ENCODE results near the gene CENPA. TPM values are rescaled to one million over a fixed set of nuclear protein-coding genes. Genes with fewer than 3 reads are reported as not detected.
A peak's percentile ranks its signal among the peaks of the same experiment; 100 is the strongest.

The CENPA gene
- total RNA-seq, 1 experiment from 2014 or later, result 45.8 TPM

- no peaks in the 10 kb centered on the region for H3K9me3 ChIP-seq (ENCODE audit: control insufficient read depth in 1 of 2, insufficient read depth in 1 of 2, low read depth in 1 of 2, low read length in 2 of 2)
- ChIA-PET POLR2A (no interaction called here), CTCF (no interaction called here), RAD21 (ENCODE audit: low non-redundant PET in 1 of 2, low total read pairs in 2 of 2, uncharacterized antibody in 2 of 2, unreplicated experiment in 2 of 2) (no interaction called here)
- no peaks in the 10 kb centered on the region for H3K36me3 ChIP-seq (ENCODE audit: control insufficient read depth in 1 of 2, insufficient read depth in 2 of 2, low read length in 2 of 2)
- no TSS peak for BruUV-seq (replicated peaks)
- H3K9ac ChIP-seq (ENCODE audit: low read length), result no peak overlapping the region
- H3K79me2 ChIP-seq (ENCODE audit: insufficient read depth, low read length), result no peaks in the 10 kb centered on the region
- no peaks in the 10 kb centered on the region for H4K20me1 ChIP-seq (ENCODE audit: insufficient read depth)
- H2AFZ ChIP-seq (ENCODE audit: low read depth, low read length, poor library complexity, severe bottlenecking), result no peak overlapping the region
- H3K9me2 ChIP-seq (ENCODE audit: insufficient read depth), result no peaks in the 10 kb centered on the region
- H3K4me3 ChIP-seq (replicated peaks in 1 of 2; ENCODE audit: low read depth in 1 of 2, low read length in 2 of 2), result no peak overlapping the region
- H3K4me2 ChIP-seq (ENCODE audit: low read length), result no peak overlapping the region
- no peaks in the 10 kb centered on the region for H3K4me1 ChIP-seq (ENCODE audit: control insufficient read depth in 1 of 2, insufficient read depth in 2 of 2, low read length in 2 of 2)
- DNase-seq (ENCODE audit: low read depth, low spot score), result no peak
- intact Hi-C loops (cut with micrococcal nuclease), result no loop called here
- no peak for ATAC-seq
- peaks cover 27% of the 10 kb centered on the region for H3K27me3 ChIP-seq (ENCODE audit: insufficient read depth, low read length)
- H3K27ac ChIP-seq (ENCODE audit: low read depth, low read length), result no peak overlapping the region
- TF ChIP-seq EZH2phosphoT487 (IDR thresholded peaks at IDR 0.05; ENCODE audit: borderline replicate concordance) (no peak), CTCF (IDR thresholded peaks at IDR 0.05 in 2 of 3, conservative IDR thresholded peaks at IDR 0.05 in 1 of 3; ENCODE audit: borderline replicate concordance in 1 of 3, insufficient read depth in 1 of 3, low read depth in 2 of 3, low read length in 2 of 3) (0 out of 6 replicates have a peak, but pooled peaks of 1 of the 3 experiments have one; percentile 9), ZBTB33 (IDR thresholded peaks at IDR 0.05; ENCODE audit: extremely low read depth, insufficient replicate concordance, low read length) (no peak), FOSL1 (IDR thresholded peaks at IDR 0.05; ENCODE audit: low read depth) (no peak), CEBPB (IDR thresholded peaks at IDR 0.05; ENCODE audit: low read depth) (no peak), TCF7L2 (IDR thresholded peaks at IDR 0.05; ENCODE audit: borderline replicate concordance, extremely low read depth, insufficient read depth, insufficient read length) (peak; percentile 63), POLR2AphosphoS5 (IDR thresholded peaks at IDR 0.05; ENCODE audit: low read depth, low read length) (no peak), REST (IDR thresholded peaks at IDR 0.05; ENCODE audit: low read depth) (peak; percentile 80), ZFX (IDR thresholded peaks at IDR 0.05) (no peak), CBX3 (IDR thresholded peaks at IDR 0.05; ENCODE audit: low read depth) (no peak), SIN3A (IDR thresholded peaks at IDR 0.05; ENCODE audit: low read depth) (no peak), ELF1 (IDR thresholded peaks at IDR 0.05; ENCODE audit: borderline replicate concordance, low read depth) (no peak), EZH2 (IDR thresholded peaks at IDR 0.05) (no peak), ATF3 (IDR thresholded peaks at IDR 0.05) (no peak), YY1 (IDR thresholded peaks at IDR 0.05; ENCODE audit: extremely low read depth, insufficient replicate concordance, low read depth, low read length) (no peak), MAX (IDR thresholded peaks at IDR 0.05) (no peak), SRF (IDR thresholded peaks at IDR 0.05; ENCODE audit: low read depth) (no peak), EGR1 (IDR thresholded peaks at IDR 0.05; ENCODE audit: low read depth) (no peak), ZNF274 (IDR thresholded peaks at IDR 0.05; ENCODE audit: low read depth, low read length) (no peak)
Observed at GRCh38 chr2:26838121-26838906, 52.5 kb downstream of the CENPA start.

All from HCT116 (cell line).